ENCODE data around the gene LRP8.

Gene LRP8

DNA sequence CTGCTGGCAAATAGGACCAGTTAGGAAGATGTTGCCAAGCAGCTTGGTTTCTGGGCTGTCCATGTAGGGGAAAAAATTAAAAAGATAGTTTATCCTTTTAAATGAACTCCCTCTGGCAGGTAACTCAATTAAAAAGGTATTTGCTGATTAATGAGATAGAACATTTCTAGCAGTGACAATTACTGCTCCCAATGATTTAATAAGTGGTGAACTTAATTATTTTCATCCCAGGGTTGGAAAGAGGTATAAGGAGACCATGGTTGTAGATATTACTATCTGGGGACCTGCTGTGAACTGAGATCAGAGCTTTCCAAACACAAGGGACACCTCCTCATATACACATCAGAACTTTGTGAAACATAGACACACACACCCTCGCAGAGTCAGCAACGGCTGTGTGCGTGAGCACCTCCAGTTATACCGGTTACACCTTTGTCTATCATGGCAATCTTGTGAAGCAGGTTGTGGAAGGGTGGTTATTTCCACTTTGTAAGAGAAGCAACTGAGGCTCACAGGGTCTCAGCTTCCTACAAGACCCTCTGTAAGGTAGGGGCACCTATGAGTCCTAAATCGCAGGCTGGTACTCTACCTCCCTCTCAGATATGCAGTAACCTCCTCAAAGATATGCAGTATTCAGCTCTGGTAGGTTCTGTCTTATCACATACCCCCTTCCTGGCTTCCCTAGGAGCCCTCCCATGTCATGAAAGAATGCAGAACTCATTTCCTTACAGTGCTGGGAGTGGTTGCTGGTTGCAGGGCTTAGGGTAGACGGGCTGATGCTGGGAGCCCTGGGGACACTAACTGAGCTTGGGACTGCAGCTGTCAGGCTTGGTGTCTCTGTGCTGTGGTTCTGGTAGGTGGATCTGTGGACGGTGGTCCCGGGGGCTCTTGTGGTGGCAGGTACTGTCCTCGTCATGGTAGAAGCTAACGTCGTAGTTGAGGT is 71.1 kb downstream of the LRP8 start:
- DNase-seq, result no peak

DNA sequence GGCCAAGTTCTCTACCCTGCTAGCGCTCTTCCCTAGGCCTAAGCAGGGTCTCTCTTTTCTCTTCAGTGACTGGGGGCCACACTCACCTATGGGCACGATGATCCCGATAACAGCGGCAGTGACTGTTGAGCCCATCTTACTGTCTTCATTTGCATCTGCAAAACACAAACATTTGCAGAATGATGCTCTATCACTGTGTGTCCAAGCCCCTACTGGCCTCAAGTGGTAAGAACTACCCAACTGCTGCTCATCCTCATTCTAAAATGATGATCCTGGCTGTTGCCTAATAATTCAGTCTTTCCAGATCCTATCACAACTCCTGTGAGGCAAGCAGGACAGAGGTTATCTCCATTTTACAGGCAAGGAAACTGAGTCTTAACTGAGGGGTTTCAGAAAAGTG is 72.8 kb downstream of the LRP8 start:
- no peak for DNase-seq

DNA sequence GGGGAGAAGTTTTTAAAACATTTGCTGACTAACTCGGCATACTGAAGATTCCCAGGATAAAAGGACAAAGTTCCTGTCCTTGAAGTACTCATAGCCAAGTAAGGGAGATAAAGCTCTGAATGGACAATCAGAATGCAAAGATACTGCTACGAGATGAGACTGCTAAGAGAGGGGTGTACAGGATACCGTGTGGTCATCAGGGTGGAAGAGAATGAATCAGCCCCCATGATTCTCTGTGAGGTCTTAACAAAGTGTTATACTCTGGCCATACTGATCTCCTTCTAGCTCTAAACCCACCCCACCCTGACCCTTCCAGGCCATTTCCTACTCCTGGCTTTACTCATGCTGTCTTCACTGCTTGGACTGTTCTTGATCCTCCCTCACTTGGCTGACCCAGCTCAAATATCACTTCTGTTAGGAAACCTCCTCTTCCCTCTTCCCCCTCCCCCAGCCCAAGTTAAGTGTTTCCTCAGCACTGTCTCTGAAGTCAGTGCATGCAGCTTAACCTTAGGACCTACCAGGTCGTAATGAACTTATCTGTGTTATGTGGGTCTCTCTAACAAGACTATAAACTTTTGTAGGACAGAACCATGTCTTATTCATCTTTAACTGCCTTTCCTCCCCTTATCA is 73.7 kb downstream of the LRP8 start:
- no peak for DNase-seq

DNA sequence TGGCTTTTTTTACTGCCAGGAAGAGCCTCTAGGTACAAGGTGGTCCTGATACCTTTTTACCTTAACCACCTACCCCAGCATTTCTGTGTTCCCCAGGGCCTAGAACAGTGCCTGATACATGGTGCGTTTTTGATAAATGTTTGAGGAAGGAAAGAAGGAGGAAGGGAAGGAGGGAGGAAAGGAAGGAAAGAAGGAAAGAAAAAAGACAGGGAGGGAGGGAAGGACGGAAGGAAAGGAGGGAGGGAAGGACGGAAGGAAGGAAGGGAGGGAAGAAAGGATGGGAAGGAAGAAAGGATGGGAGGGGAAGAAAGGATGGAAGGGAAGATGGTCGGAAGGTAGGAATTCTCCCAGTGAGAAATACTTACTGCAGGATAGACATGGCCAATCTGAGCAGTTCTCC is 77.5 kb downstream of the LRP8 start:
- no peak for DNase-seq

DNA sequence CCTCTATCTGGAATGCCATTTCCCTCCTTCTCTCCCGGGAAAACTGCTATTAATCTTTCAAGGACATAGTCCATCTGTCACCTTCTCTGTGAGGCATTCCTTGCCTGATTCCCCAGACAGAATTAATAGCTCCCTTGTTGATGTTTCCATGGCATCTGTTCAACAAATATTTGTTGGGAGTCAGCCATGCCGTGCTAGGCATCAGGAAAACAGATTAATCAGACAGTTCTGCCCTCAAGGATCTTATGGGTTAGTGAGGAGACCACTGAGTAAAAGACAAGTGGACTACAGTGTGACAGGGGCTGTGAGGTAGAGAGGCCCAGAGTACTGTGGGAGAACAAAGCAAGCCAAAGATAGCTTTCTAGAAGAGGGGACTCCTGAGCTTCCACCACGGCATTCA is 78.2 kb downstream of the LRP8 start:
- no peak for DNase-seq

DNA sequence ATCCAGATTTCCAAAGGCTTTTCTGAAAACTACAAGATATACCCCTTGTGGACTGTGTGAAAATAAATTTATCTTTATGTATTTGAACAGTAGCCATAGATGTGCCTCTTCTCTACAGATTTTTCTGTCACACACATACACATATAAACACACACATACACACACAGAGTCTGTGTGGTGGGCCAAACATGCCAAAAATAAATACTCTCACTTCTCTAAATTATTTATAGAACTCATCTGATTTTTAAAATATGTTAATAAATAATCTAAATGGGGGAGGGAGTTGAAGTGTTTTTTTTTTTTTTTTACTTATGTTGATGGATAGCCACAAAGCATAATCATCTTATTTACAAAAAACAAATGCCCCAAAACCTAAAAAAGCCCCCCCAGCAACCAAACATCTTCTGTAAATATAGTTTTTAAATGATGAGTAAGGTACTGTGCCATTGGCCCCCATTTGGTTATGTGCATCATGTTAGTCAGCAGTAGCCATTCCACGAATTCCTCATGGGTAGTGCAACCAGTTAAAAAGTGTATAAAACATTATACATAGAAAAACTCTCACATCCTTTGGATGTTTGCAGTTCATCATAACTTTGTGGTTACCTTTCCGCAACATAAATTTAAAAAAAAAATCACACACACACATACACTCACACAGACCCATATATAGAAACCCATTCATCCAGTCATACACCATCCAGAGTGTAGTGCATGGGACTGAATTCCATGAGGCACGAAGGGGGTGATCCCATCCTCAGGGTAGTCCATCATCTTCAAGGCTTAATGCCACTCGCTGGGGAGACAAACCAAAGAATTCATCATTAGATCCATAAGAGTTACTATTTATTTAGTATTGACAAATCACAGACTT is 81.4 kb downstream of the LRP8 start:
- no peak for DNase-seq

DNA sequence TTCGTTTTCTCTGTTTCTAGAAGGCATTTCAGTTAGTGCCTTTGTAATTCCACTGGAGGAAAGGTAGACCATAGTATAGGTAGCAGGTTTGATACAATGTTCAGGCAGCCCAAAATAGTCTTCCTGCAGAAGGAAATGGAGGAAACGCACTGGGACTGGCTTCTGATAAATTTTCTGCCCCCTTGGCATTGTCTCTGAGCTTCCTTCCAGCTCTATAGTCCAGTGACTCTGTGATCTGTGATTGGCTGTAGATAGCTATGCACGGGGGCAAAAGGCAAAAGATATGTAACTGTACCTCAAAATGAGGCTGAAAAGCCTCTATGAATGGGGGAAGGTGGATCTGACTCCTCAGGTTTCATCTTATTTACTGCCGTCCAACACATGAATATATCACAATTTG is 83.7 kb downstream of the LRP8 start:
- DNase-seq, result no peak

DNA sequence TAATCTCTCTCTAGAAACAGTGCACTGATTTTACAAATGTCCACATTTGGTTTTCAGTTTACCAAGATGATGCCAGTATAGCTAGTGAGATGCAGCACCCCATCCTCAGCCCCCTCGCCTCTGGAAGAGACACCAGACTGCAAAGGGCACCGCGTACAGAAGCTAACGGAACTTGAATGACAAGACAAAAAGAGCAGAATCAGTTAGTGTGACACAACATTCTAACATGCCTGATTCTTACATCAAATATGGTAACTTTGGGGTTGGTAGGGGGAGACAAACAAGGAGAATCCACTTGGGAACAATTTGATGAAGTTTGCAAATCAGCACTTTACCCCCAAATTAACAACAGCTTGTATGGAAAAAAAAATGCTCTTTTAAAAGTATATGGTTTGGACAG is 85.5 kb downstream of the LRP8 start:
- no peak for DNase-seq

DNA sequence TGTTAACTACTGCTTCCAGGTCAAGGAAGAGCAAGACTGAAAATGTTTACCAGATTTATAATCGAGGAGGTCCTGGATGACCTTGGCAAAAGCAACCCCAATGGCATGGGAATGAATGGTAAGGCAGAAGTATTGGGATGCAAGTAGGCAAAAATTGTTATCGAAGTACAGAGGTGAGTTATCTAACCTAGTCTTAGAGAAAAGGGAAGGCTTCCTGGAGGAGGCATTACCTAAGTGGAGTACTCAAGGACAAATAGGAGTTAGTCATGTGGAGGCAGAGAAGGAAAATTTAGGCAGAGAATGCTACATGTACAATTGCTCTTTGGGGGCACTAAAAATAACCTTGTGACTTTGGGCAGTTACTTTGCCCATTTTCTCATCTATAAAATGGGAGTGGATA is 86.0 kb downstream of the LRP8 start:
- DNase-seq, result no peak

DNA sequence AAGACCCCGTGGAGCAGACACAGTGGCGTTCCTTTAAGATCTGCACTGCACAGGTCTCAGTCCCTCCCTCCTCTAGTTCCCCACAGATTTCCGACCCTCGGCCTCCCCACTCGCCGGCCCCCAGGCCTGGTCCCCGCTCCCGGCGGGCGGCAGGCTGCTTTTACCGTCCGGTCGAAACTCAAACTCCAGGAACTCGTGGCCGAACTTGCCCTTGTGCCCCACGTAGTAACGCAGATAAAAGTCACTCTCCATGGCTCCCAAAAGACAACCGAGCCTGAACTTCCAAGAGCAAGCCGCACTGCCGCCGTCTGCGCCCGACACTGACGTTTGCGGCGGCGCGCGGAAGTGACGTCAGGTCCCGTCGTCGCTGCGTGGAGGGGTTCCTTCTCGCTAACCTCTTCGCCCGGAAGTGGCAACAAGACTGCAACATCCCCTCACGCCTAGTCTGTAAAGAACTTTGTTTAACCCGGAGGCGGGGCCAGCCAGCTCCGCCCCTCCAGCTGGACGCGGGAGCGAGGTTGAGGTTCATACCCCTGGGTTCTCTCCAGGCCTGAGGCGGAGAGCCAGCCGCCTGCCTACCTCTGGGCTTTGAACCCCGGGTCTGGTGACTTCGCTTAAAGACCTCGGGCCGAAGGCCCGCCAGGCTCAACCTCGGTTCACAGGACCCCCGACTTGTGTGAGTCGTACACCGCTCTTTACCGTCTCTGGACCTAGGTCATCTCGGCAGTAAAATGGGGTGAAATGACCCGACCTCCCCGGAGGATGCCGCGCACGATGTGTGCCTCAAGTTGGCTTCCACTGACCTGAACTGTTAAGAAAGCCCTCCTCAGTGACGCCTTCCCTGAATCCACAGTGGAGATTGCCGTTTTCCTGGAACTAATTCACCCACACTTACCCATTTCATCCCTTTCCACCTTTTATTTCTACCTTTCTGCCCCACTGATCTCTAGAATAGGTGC is 89.4 kb downstream of the LRP8 start, which contains the start of gene MAGOH:
MAGOH (minus strand) TSS at position 322 of the 959 bp plus-strand sequence; CDS start at position 252, 70 bp downstream.
- peak; percentile 95 to 96 for DNase-seq

DNA sequence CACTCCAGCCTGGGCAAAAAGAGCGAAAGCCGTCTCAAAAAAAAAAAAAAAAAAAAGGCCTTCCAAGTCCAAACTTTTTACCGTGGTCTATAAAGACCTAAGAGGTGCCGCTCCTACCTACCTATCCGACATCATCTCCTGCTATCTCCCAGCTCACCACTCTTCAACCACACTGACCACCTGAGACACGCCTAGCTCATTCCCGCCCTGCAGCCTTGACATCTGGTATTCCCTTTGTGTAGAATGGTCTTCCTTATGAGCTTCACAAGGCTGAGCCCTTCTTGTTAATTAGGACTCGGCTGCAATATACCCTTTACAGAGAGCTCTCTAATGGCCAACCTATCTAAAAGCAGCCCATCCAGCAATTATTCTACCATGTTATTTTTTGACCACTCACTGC is 90.2 kb downstream of the LRP8 start:
- DNase-seq, result no peak

DNA sequence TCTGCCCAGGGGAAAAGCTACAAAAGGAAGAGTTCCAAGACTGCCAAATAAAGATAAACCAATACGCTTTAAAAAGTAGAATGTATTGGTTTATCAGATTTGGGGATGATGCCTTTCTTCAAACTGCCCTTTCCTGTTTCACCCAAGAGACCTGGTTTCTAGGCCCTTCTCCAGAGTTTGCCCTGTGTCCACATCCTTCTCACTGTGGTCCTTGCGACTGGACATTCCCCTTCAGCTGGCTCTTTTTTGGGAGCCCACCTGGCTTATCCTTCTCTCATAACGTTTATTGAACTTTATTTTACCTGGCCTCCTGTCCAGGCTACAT is 106.9 kb downstream of the LRP8 start:
- no peak for DNase-seq

DNA sequence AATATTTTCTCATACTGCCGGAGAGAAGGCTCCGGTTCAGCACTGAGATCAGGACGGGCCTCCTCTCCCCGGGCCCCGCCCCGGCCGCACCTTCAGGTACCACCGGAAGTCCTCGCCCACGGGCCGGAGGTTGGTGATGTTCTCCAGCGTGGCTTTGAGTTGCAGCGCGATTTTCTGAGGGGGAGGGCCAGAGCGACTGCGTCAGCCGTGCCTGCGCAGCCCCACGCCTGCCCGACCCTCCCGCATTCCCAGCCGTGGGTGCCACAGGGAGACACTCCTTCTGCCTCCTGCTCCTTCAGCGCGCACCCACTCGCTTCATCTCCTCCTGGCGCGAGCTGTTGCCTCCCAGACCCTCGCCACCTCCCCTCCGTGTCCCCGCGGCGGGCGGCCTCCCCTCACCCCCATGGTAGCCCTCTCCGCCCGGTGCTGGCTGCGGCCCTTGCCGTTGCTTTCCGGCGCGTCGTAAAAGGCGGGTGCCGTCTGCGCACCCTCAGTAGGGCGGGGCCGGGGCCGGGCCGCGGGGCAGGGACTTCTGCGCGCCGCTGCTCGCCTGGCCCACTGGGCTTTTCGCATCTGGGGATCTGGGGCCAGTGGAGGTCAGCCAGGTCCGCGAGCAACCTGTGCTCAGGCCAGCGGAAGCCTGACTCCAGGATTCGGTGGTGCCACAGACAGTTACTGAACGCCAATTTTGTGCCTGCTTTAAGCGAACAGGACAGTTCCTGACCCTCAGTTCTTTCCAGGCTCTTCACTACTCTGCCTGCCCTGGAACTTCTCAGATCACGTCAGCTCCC is 107.5 kb downstream of the LRP8 start, which contains the start of gene CZIB:
CZIB (minus strand) TSS at position 464 of the 791 bp plus-strand sequence; CDS start at position 405, 59 bp downstream.
- DNase-seq, result peak; percentile 89 to 93

DNA sequence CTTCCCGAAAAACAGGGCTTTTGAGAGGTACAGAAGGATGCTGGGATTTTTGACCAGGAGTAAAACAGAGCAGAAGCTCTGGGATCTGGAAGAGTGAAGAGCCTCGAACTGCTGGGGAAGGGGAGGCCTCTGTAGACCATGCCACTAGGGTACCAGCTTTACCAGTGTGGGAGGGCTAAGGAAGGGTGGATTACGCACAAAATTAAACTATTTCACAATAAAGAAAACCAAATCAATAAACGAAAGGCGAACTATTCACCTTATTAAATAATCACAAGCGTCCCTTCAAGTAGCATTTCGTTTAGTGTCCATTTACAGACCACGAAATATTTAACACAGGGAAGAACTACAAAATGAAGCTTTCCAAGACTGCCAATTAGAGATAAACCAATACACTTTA is 108.2 kb downstream of the LRP8 start:
- no peak for DNase-seq

DNA sequence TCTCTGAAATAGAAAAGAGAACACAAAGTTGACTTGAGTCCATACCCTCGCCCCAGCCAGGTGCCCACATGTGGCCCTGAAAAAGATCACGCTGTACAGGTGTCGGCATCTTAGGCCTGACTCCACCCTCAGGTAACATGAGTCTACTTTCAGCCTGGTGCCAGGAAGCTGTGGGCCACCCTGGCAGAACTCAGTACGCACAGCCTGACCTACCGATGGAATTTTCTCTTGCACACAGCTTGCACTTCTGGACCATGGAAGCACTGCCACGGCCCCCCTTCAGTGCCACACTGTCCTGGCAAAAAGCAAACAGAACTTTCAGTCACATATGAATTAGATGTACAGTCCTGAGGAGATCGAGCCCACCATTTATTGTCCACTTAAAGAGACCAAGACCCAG is 109.7 kb downstream of the LRP8 start:
- no peak for DNase-seq

DNA sequence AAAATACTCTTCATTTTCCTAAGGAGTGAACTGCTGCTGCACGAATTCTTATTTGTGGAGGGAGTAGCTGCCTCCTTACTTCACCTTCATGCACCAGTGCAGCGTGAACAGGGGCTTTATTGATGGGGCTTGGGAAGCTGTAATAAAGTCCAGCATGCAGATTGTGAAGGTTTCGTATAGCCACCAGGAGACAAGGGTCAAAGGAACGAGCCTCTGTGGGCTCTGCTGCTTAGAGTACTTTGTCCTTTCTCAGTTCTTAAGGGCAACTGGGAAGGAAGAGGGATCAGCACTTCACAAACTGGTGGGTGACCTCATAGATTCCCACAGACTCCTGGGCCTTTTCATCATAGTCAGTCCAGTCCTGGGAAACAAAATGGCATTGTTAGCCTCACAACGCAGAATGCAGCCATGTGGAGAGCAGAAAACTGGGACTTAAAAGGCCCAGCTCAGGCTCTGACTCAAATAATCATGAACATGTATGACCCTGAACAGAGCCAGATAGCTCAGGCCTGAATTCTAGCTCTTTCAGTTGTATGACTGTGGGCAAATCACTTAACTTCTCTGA is 113.4 kb downstream of the LRP8 start:
- no peak for DNase-seq

DNA sequence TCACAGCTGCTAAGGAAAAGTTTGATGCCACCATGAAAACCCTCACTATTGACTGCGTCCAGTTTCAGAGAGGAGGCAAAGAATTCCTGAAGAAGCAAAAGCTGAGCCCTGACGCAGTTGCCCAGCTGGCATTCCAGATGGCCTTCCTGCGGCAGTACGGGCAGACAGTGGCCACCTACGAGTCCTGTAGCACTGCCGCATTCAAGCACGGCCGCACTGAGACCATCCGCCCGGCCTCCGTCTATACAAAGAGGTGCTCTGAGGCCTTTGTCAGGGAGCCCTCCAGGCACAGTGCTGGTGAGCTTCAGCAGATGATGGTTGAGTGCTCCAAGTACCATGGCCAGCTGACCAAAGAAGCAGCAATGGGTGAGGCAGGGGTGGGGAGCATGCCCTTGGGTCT is 116.9 kb downstream of the LRP8 start:
- no peak for DNase-seq

DNA sequence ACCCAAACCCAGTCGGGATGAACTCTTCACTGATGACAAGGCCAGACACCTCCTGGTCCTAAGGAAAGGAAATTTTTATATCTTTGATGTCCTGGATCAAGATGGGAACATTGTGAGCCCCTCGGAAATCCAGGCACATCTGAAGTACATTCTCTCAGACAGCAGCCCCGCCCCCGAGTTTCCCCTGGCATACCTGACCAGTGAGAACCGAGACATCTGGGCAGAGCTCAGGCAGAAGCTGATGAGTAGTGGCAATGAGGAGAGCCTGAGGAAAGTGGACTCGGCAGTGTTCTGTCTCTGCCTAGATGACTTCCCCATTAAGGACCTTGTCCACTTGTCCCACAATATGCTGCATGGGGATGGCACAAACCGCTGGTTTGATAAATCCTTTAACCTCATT is 117.5 kb downstream of the LRP8 start:
- no peak for DNase-seq

DNA sequence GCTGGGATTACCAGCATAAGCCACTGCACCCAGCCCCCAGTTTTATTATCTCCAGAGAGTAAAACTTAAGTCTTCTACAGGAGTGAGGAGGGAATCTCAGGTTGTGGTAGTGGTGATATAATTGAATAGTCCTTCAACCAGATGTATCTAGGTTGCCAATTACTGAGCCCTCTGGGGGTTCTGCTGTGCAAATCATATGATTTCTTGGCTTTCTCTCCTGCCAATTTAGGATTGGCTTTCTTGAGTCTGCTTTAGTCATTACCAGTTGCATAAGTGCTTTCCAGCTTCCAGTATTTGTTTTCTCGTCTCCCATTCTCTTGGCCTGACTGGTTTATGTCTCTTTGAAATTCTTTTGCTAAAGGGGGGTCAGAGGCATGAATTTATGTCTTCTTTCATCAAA is 120.1 kb downstream of the LRP8 start:
- DNase-seq, result no peak

DNA sequence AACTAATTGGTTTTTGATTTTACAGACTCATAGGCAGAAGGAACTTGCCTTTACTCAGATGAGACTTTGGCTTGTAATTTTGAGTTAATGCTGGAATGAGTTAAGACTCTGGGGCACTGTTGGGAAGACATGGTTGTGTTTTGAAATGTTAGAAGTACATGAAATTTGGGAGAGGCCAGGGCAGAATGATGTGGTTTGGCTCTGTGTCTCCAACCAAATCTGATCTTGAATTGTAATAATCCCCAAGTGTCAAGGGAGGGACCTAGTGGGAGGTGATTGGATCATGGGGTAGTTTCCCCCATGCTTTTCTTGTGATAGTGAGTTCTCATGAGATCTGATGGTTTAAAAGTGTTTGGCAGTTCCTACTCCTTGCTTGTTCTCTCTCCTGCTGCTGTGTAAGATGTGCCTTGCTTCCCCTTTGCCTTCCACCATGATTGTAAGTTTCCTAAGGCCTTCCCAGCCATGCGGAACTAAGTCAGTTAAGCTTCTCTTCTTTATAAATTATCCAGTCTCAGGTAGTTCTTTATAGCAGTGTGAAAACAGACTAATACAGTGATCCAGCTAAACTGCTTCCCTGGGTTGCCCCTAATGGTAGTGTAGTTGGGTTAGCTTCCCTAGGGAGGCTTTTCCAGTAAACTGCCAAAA is 121.0 kb downstream of the LRP8 start:
- no peak for DNase-seq
